Stimulated activated CD8-positive, alpha-beta memory T cell treated with anti-CD3 and anti-CD28 coated beads, Interleukin-15, amount 100 ng/mL, for 24 hours (primary cell): ENCODE data around the gene FRMD4B.
"Not testable (repeated sequence)": the region's sequence is repeated elsewhere in the genome, so short reads cannot be mapped to it uniquely, and the experiment has no call there.

Experiments used
- DNase-seq: peaks from one replicate; pipeline ENCODE4 v3.0.0-alpha.2; 2020; ENCODE audit warnings: low read depth

FRMD4B gene

DNA sequence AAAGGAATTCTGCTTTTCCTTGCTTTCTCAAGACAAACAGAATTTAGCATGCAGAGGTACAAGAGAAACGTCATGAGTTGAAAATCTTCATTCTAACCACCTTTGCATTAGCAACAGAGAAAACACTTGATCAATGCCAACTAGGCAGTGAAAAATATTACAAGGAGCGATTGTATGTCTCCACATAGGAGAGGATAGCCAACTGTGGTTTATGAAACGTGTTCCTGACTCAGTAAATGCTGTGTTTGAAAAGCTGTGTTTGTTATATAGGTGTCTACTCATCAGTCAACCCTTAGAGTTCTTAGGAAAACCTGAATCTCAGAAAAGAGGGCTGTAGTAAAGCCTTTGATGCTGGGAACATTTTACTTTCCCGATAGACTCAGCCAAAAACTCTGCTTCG lies 102.4 kb downstream of the FRMD4B start:
- DNase-seq: no peak

- no peak for DNase-seq
Measured at GRCh38 chr3:69282181-69282580, 103.7 kb downstream of the FRMD4B start.

DNA sequence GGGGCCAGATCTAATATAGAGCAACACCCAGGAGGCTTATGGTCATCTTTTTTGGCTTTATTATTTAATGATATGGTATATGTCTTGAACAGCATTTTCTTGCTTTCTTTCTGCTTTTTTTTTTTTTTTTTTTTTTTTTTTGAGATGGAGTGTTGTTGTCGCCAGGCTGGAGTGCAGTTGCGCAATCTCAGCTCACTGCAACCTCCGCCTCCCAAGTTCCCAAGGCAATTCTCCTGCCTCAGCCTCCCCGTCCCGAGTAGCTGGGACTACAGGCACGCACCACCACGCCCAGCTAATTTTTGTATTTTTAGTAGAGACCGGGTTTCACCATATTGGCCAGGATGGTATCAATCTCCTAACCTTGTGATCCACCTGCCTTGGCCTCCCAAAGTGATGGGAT lies 108.5 kb downstream of the FRMD4B start:
- not testable (repeated sequence) for DNase-seq

DNA sequence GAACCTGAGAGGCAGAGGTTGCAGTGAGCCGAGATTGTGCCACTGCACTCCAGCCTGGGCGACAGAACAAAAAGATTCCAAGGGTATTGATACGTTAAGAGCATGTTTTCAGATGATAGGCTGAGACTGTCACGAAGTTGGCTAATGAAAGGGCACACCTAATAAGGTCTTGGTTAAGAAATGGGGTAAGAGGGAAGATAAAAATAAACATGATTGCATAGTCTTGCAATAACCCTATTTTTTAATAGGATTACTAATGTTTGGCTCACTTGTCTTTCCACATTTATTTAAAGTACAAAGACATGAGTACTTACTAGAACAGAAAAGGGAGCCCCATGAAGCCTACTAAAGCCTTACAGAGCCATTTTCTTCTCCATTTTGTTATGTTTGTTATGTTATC lies 109.0 kb downstream of the FRMD4B start:
- DNase-seq: no peak

DNA sequence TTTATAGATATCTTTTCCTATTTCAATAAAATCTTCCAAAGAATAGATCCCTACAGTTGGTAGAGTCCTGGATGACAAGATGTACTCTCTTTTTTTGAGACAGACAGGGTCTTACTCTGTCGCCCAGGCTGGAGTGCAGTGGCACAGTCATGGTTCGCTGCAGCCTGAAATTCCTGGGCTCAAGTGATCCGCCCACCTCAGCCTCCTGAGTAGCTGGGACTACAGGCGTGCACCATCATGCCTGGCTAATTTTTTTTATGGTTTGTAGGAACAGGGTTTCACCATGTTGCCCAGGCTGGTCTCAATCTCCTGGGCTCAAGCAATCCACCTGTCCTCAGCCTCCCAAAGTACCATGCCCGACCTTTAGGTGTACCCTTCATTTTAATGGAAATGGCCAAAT lies 109.7 kb downstream of the FRMD4B start:
- DNase-seq: not testable (repeated sequence)

GRCh38 chr3:69273896-69274295 lies 112.0 kb downstream of the FRMD4B start:
- DNase-seq: no peak

DNA sequence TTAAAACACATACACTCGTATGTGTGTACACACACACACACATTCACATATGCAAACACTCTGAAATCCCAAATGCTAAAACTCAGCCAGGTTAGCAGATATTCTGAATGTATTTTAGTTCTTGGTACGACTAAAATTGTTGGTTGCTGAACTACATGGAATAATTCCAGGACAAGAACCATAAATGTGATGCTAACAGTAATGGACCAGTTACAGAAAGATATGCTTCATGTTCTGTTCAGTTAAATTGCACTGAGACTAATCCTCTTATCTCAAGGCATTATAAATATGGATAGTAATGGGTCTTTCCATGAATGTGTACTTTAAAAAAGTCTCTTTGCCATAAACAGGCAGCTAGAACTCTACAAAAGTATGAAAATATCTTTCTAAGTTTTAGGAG lies 113.3 kb downstream of the FRMD4B start:
- no peak for DNase-seq

- no peak for DNase-seq
Measured at GRCh38 chr3:69271098-69271497, 114.8 kb downstream of the FRMD4B start.

- no peak for DNase-seq
Measured at GRCh38 chr3:69266585-69266984, 119.3 kb downstream of the FRMD4B start.

DNA sequence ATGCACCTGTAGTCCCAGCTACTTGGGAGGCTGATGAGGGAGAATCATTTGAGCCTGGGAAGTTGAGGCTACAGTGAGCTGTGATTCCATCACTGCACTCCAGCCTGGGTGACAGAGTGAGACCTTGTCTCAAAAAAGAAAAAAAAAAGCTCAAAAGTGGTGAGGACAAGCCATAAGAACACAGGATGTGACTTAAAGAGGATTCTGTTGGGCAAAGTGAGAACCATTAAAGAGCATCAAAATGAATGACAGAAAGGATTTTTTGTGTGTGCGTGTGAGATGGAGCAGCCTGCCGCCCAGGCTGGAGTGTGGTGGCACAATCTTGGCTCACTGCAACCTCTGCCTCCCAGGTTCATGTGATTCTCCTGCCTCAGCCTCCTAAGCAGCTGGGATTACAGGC lies 119.8 kb downstream of the FRMD4B start:
- not testable (repeated sequence) for DNase-seq

DNA sequence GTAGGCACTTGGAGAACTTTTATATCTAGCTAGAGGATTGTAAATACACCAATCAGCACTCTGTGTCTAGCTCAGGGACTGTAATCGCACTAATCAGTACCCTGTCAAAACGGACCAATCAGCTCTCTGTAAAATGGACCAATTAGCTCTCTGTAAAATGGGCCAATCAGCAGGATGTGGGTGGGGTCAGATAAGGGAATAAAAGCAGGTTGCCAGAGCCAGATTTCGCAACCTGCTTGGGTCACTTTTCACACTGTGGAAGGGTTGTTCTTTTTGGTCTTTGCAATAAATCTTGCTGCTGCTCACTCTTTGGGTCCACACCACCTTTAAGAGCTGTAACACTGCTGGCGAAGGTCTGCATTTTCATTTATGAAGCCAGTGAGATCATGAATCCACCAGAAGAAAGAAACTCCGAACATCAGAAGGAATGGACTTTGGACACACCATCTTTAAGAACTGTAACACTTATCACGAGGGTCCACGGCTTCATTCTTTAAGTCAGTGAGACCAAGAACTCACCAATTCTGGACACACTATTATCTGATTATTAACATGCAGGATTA lies 125.0 kb downstream of the FRMD4B start:
- DNase-seq: not testable (repeated sequence)

GRCh38 chr3:69260216-69260787 lies 125.6 kb downstream of the FRMD4B start:
- no peak for DNase-seq

GRCh38 chr3:69259125-69259524 lies 126.8 kb downstream of the FRMD4B start:
- DNase-seq: no peak

DNA sequence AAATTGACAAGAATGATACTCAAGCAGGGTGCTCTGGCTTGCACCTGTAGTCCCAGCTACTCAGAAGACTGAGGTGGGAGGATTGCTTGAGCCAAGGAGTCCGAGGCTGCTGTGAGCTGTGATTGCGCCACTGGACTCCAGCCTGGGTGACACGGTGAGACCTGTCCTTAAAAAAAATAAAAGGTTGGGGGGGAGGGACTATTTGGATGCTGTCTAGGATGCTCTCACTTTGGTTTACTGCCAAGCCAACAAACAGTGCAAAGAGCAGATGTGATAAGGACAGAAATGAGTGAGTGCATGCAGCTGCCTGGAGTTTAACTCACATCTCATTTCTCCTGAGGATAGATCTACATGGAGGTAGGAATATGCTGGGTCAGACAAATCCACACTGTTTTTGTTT lies 130.0 kb downstream of the FRMD4B start:
- DNase-seq: no peak

GRCh38 chr3:69254351-69254750 lies 131.5 kb downstream of the FRMD4B start:
- DNase-seq: no peak

- DNase-seq: no peak
Measured at GRCh38 chr3:69252631-69253030, 133.3 kb downstream of the FRMD4B start.

DNA sequence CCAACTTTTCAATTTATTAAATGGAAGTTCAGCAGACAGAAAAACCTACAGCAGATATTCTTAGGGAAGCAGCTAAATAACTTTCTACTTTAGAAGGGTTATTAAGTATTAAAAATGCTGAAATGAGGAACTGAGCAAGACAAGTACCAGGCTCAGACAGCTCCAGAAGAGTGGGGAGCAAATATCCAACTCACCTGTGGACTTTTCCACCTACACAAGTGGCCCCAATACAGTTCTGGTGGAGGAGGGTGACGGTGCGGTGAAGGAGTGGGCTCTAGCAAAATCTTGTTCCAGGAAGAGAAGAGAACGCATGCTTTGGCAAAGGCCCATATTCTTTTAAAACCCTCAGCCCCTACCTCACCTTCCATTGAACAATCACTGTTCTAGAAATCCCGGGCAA lies 133.7 kb downstream of the FRMD4B start:
- no peak for DNase-seq

DNA sequence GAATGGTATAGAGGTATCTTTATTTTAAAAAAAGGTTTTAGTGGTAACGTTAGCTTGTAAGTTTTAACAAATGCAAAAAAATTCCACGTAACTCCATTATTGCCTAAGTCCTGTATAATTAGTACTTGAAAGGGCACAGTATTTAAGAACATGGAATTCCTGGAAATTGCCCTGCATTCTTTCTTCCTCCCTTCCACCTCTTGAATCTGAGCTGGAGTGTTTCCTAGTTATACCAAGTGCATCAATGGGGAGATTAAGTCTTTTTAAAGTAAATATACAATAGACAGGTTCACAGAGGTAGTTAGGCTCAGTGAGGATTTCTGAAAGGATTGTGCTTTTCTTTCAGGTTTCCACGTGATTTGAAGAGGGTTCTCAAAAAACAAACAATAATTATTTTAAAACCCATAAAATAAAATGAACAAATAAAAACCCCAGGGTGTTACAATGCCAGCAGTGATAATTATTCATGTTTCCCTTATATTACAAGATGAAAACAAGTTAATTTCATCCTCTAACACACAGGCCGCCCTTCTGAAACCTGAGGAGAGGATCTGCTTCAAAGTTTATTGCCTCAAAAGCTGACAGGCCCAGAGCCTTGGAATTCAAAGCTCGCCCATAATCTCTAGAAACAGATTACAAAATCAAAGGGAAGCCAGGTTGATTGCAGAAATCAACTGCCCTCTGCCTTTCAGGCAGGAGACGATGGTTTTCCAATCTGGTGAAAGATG lies 134.6 kb downstream of the FRMD4B start:
- DNase-seq: no peak

GRCh38 chr3:69250014-69250413 lies 135.9 kb downstream of the FRMD4B start:
- DNase-seq: no peak

DNA sequence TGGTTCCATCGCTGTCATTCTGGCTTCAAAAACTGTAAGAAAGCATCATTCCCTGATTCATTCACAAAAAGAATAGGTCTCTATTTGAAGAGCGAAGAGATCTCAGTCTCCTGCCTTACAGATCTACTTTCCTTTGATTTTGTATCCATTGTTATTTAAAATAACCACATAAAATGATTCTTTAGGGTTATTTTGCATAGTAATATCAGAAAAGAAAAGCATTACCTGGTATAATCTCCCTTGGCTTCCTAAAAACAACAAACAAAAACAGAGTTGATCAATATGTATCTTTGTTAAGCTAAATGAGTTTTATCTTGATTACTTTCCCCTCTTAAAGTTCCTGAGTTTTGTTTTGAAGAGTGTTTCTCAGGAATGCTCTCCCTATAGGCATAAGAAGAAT lies 136.9 kb downstream of the FRMD4B start:
- no peak for DNase-seq

DNA sequence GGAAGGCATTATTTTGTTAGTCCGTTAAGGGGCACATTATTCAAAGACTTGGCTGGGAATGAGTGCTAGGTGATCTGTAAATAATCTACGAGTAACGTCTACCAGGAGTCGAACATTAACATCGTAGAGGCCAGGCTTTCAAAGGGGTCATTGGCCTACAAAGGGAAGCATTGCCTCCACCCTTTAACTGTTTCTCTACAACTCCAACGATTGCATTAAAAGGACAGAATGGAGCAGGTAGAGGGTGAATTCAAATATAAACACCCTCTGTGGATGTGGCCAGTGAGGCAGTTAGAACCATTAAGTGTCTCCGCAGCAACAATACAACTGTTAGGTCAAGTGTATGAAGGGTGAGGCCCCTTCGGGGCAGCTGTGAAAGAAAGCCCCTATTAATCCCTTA lies 137.5 kb downstream of the FRMD4B start:
- DNase-seq: no peak

- DNase-seq: no peak
Measured at GRCh38 chr3:69246612-69247011, 139.3 kb downstream of the FRMD4B start.

- DNase-seq: no peak
Measured at GRCh38 chr3:69244039-69244438, 141.8 kb downstream of the FRMD4B start.

GRCh38 chr3:69241769-69242168 lies 144.1 kb downstream of the FRMD4B start:
- DNase-seq: no peak
